HCT116 (cell line): ENCODE results near the gene GSTA1. TPM values are rescaled to one million over a fixed set of nuclear protein-coding genes. Genes with fewer than 3 reads are reported as not detected.
"Not testable (repeated sequence)": the region's sequence is repeated elsewhere in the genome, so short reads cannot be mapped to it uniquely, and the experiment has no call there.

ENCODE experiments used
- ATAC-seq: fragments of 200-7000 bp; cut with Tn5 transposase; 2 replicates; pipeline ENCODE4 v1.9.1; 2020; ENCODE audit warnings: mild to moderate bottlenecking, moderate library complexity
- BruUV-seq: library from RNA; stranded (reverse); fragments of 400-500 nt; replicated peaks from 2 replicates; lab custom pipeline; 2021; lab: Mats Ljungman, UMichigan
- CTCF ChIA-PET: fragments of 300-600 bp; sonication (Branson Sonifier 250); formaldehyde crosslinking; loops from one replicate; lab custom pipeline; 2021; ENCODE audit warnings: antibody characterized with exemption; lab: Charles Lee
- POLR2A ChIA-PET: fragments of 300-600, 350-600 bp; sonication (Branson Sonifier 250); formaldehyde crosslinking; loops from one replicate; lab custom pipeline; 2021; ENCODE audit warnings: antibody characterized with exemption; lab: Charles Lee
- RAD21 ChIA-PET, 2 experiments: fragments of 300-600 bp; sonication (Branson Sonifier 250); formaldehyde crosslinking; loops; one replicate each; lab custom pipeline; 2023; ENCODE audit warnings: low total read pairs in 2 of 2; ENCODE audit not compliant: uncharacterized antibody in 2 of 2, unreplicated experiment in 2 of 2, low non-redundant PET in 1 of 2; lab: Charles Lee
- DNase-seq: peaks from one replicate; pipeline ENCODE4 v3.0.0-alpha.2; 2010; ENCODE audit warnings: low read depth, low spot score
- H2AFZ ChIP-seq: fragments of 200-600 bp; shearing (Covaris generic), sonication (generic); 2 replicates; pipeline ENCODE4 v1.6.1; 2017; ENCODE audit warnings: low read depth, mixed run types, mixed read lengths, antibody characterized with exemption, low read length; ENCODE audit not compliant: poor library complexity, severe bottlenecking
- H3K27ac ChIP-seq: 2 replicates; pipeline ENCODE4 v1.5.1; 2012; ENCODE audit warnings: low read depth, low read length
- H3K27me3 ChIP-seq: fragments of 200-600 bp; sonication (generic); 2 replicates; pipeline ENCODE4 v1.6.1; 2016; ENCODE audit warnings: mixed run types, low read length, mixed read lengths; ENCODE audit not compliant: insufficient read depth
- H3K36me3 ChIP-seq, 2 experiments: fragments of 200-500 bp in 1 of 2; fragments of 200-600 bp in 1 of 2; sonication (Bioruptor generic) in 1 of 2; sonication (generic) in 1 of 2; 2 replicates each; pipeline versions ENCODE4 v1.5.1 to v1.6.1; 2014 to 2016; ENCODE audit warnings: low read length in 2 of 2, inconsistent platforms in 1 of 2, mixed read lengths in 1 of 2, mixed run types in 1 of 2; ENCODE audit not compliant: insufficient read depth in 2 of 2, control insufficient read depth in 1 of 2
- H3K4me1 ChIP-seq, 2 experiments: fragments of 200-600 bp in 1 of 2; sonication (generic) in 1 of 2; 2 replicates each; pipeline versions ENCODE4 v1.5.1 to v1.6.1; 2012 to 2017; ENCODE audit warnings: low read length in 2 of 2, inconsistent platforms in 1 of 2, mild to moderate bottlenecking in 1 of 2, mixed read lengths in 1 of 2, mixed run types in 1 of 2, moderate library complexity in 1 of 2; ENCODE audit not compliant: insufficient read depth in 2 of 2, control insufficient read depth in 1 of 2
- H3K4me2 ChIP-seq: fragments of 200-600 bp; sonication (generic); 2 replicates; pipeline ENCODE4 v1.6.1; 2017; ENCODE audit warnings: mixed run types, low read length, mixed read lengths
- H3K4me3 ChIP-seq, 2 experiments: fragments of 200-600 bp in 1 of 2; sonication (generic) in 1 of 2; replicated peaks in 1 of 2; 2 replicates each; pipeline ENCODE4 v1.5.1; 2011 to 2016; ENCODE audit warnings: low read length in 2 of 2, control low read depth in 1 of 2, low read depth in 1 of 2, mild to moderate bottlenecking in 1 of 2, mixed read lengths in 1 of 2, mixed run types in 1 of 2
- H3K79me2 ChIP-seq: fragments of 200-600 bp; sonication (generic); 2 replicates; pipeline ENCODE4 v1.6.1; 2017; ENCODE audit warnings: mild to moderate bottlenecking, mixed run types, low read length, moderate library complexity, mixed read lengths; ENCODE audit not compliant: insufficient read depth
- H3K9ac ChIP-seq: fragments of 200-600 bp; sonication (generic); 2 replicates; pipeline ENCODE4 v1.6.1; 2016; ENCODE audit warnings: low read length, mixed read lengths
- H3K9me2 ChIP-seq: fragments of 200-600 bp; sonication (generic), shearing (Covaris generic); 2 replicates; pipeline ENCODE4 v1.6.1; 2017; ENCODE audit warnings: mixed run types, mild to moderate bottlenecking, moderate library complexity; ENCODE audit not compliant: insufficient read depth
- H3K9me3 ChIP-seq, 2 experiments: fragments of 200-500 bp in 1 of 2; fragments of 200-600 bp in 1 of 2; sonication (Bioruptor generic) in 1 of 2; sonication (generic) in 1 of 2; 2 replicates each; pipeline ENCODE4 v1.6.1; 2014 to 2017; ENCODE audit warnings: low read length in 2 of 2, mixed read lengths in 2 of 2, inconsistent platforms in 1 of 2, low read depth in 1 of 2, mild to moderate bottlenecking in 1 of 2, mixed run types in 1 of 2, moderate library complexity in 1 of 2; ENCODE audit not compliant: control insufficient read depth in 1 of 2, insufficient read depth in 1 of 2
- H4K20me1 ChIP-seq: fragments of 200-600 bp; sonication (generic), shearing (Covaris generic); 2 replicates; pipeline ENCODE4 v1.6.1; 2017; ENCODE audit warnings: mixed run types, mild to moderate bottlenecking, moderate library complexity; ENCODE audit not compliant: insufficient read depth
- CBX3 ChIP-seq: IDR thresholded peaks from 2 replicates; pipeline ENCODE4 v1.6.1; 2012; ENCODE audit warnings: low read depth
- CEBPB ChIP-seq: IDR thresholded peaks from 2 replicates; pipeline ENCODE4 v1.6.1; 2012; ENCODE audit warnings: low read depth
- CTCF ChIP-seq, 3 experiments: fragments of 200-600 bp in 1 of 3; sonication (generic) in 1 of 3; IDR thresholded peaks in 2 of 3; conservative IDR thresholded peaks in 1 of 3; 2 replicates each; pipeline ENCODE4 v1.5.1; 2012 to 2017; ENCODE audit warnings: low read depth in 2 of 3, low read length in 2 of 3, antibody characterized with exemption in 1 of 3, borderline replicate concordance in 1 of 3, control low read depth in 1 of 3, mild to moderate bottlenecking in 1 of 3, mixed read lengths in 1 of 3, mixed run types in 1 of 3, moderate library complexity in 1 of 3; ENCODE audit not compliant: insufficient read depth in 1 of 3
- EGR1 ChIP-seq: IDR thresholded peaks from 2 replicates; pipeline ENCODE4 v1.6.1; 2012; ENCODE audit warnings: low read depth
- ELF1 ChIP-seq: IDR thresholded peaks from 2 replicates; pipeline ENCODE4 v1.6.1; 2012; ENCODE audit warnings: low read depth, borderline replicate concordance
- EZH2 ChIP-seq: fragments of 200-600 bp; sonication (generic); IDR thresholded peaks from 2 replicates; pipeline ENCODE4 v1.6.1; 2017; ENCODE audit warnings: antibody characterized with exemption, mixed run types
- EZH2phosphoT487 ChIP-seq: fragments of 200-600 bp; IDR thresholded peaks from 2 replicates; pipeline ENCODE4 v1.6.1; 2018; ENCODE audit warnings: antibody characterized with exemption, borderline replicate concordance
- JUND ChIP-seq: IDR thresholded peaks from 2 replicates; pipeline ENCODE4 v1.6.1; 2012
- POLR2A ChIP-seq: IDR thresholded peaks from 2 replicates; pipeline ENCODE4 v1.7.0; 2011; ENCODE audit warnings: borderline replicate concordance; ENCODE audit not compliant: insufficient read depth, insufficient read length; ENCODE audit errors: extremely low read depth
- SIN3A ChIP-seq: IDR thresholded peaks from 2 replicates; pipeline ENCODE4 v1.6.1; 2012; ENCODE audit warnings: low read depth
- TCF7L2 ChIP-seq: IDR thresholded peaks from 2 replicates; pipeline ENCODE4 v1.7.0; 2011; ENCODE audit warnings: borderline replicate concordance, inconsistent platforms; ENCODE audit not compliant: insufficient read depth, insufficient read length; ENCODE audit errors: extremely low read depth
- YY1 ChIP-seq: IDR thresholded peaks from 2 replicates; pipeline ENCODE4 v1.6.1; 2011; ENCODE audit warnings: low read length, low read depth, moderate library complexity, mild to moderate bottlenecking; ENCODE audit not compliant: insufficient replicate concordance; ENCODE audit errors: extremely low read depth
- ZNF274 ChIP-seq: fragments of 200-500 bp; sonication (Bioruptor generic); IDR thresholded peaks from 2 replicates; pipeline ENCODE4 v1.6.1; 2014; ENCODE audit warnings: mild to moderate bottlenecking, low read depth, low read length, inconsistent platforms
- intact Hi-C: fragments of 100-400 bp; cut with micrococcal nuclease; formaldehyde crosslinking; loops from 2 replicates; pipeline ENCODE4 v1.10.0; 2022
- total RNA-seq: library from RNA; stranded (reverse); gene quantifications from one replicate; pipeline ENCODE4 v1.2.1, GENCODE V29; 2021; ENCODE audit not compliant: unreplicated experiment
- TF ChIP-seq, protein P1 (sequence below): IDR thresholded peaks from 2 replicates; pipeline ENCODE4 v1.6.1; 2012

GSTA1 gene
- total RNA-seq, 1 experiment from 2014 or later = 0.57 TPM

DNA sequence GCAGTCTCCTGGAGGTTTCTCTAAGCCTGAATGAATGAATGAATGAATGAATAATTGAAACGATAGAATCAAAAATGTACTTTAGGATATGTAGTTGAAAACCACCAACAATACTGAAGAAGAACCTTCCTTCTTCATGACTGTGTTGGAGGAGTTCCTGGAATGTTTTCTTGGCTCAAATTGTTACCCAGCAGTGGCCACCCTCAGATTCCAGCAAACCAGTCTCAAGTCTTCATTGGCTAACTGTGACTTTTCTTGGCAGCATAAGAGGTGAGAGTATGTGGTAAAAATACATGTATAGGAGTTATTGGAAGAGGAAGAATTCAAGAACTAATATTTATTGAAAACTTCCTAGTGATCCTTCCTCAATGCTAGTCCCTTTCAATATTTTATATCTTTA lies 4.3 kb downstream of the GSTA1 start:
- H4K20me1 ChIP-seq, H3K79me2 ChIP-seq, H3K4me1 ChIP-seq, H3K36me3 ChIP-seq, H2AFZ ChIP-seq, H3K9me3 ChIP-seq, H3K27me3 ChIP-seq, H3K9ac ChIP-seq, H3K4me2 ChIP-seq, H3K9me2 ChIP-seq, H3K27ac ChIP-seq, H3K4me3 ChIP-seq, intact Hi-C loops, RAD21 ChIA-PET, DNase-seq, POLR2A ChIA-PET, CTCF ChIA-PET, BruUV-seq, ATAC-seq: not testable (repeated sequence)

GRCh38 chr6:52794366-52794765 lies 9.2 kb downstream of the GSTA1 start:
- ATAC-seq, CTCF ChIA-PET, BruUV-seq, H4K20me1 ChIP-seq, H3K9me3 ChIP-seq, H3K27ac ChIP-seq, H3K79me2 ChIP-seq, H2AFZ ChIP-seq, H3K27me3 ChIP-seq, H3K4me2 ChIP-seq, H3K9me2 ChIP-seq, H3K4me3 ChIP-seq, RAD21 ChIA-PET, H3K36me3 ChIP-seq, H3K9ac ChIP-seq, POLR2A ChIA-PET, DNase-seq, intact Hi-C loops, H3K4me1 ChIP-seq: not testable (repeated sequence)

GRCh38 chr6:52790861-52791260 lies 12.8 kb downstream of the GSTA1 start:
- intact Hi-C loops = no loop called here
- Histone ChIP-seq H3K9ac (no peak overlapping the region), H3K4me3 (no peak overlapping the region), H3K27me3 (no peaks in the 10 kb centered on the region), H3K9me2 (no peaks in the 10 kb centered on the region), H3K4me1 (no peaks in the 10 kb centered on the region), H4K20me1 (no peaks in the 10 kb centered on the region), H3K4me2 (no peak overlapping the region), H3K36me3 (no peaks in the 10 kb centered on the region), H3K27ac (no peak overlapping the region), H2AFZ (no peak overlapping the region), H3K79me2 (no peaks in the 10 kb centered on the region), H3K9me3 (no peaks in the 10 kb centered on the region)
- POLR2A ChIA-PET = no interaction called here
- RAD21 ChIA-PET = no interaction called here
- CTCF ChIA-PET = no interaction called here
- ATAC-seq (no peak), DNase-seq (no peak)
- BruUV-seq = no TSS peak
- TF ChIP-seq TCF7L2 = no peak
- TF ChIP-seq CBX3 = no peak
- TF ChIP-seq ELF1 = no peak
- TF ChIP-seq CTCF (IDR thresholded peaks at IDR 0.05 in 2 of 3, conservative IDR thresholded peaks at IDR 0.05 in 1 of 3; ENCODE audit: borderline replicate concordance in 1 of 3, insufficient read depth in 1 of 3, low read depth in 2 of 3, low read length in 2 of 3) = no peak
- no peak for TF ChIP-seq POLR2A
- TF ChIP-seq JUND = no peak
- TF ChIP-seq EZH2 = no peak
- no peak for TF ChIP-seq CEBPB
- no peak for TF ChIP-seq SIN3A
- TF ChIP-seq EZH2phosphoT487 = no peak
- TF ChIP-seq, protein P1, sequence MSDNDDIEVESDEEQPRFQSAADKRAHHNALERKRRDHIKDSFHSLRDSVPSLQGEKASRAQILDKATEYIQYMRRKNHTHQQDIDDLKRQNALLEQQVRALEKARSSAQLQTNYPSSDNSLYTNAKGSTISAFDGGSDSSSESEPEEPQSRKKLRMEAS = no peak
- TF ChIP-seq EGR1 = no peak
- no peak for TF ChIP-seq ZNF274
- TF ChIP-seq YY1 = no peak
